Coronary artery (tissue), 2 donors: ENCODE measurements around the gene GPC6.

ENCODE experiments used
- DNase-seq: peaks from one replicate; pipeline ENCODE4 v3.0.0-alpha.2; 2017; ENCODE audit warnings: low spot score
- H3K27ac ChIP-seq, 2 donors: fragments of 200-600 bp; sonication (generic); one replicate each; pipeline ENCODE4 v1.5.1; 2016 to 2019
- H3K4me3 ChIP-seq: fragments of 200-600 bp; sonication (generic); 2 replicates; pipeline ENCODE4 v1.5.1; 2016; ENCODE audit warnings: mild to moderate bottlenecking, moderate library complexity
- TF ChIP-seq, protein P1 (sequence below): fragments of 200-600 bp; sonication (generic); IDR thresholded peaks from one replicate; pipeline ENCODE4 v1.5.1; 2019; ENCODE audit warnings: antibody characterized with exemption

The GPC6 gene

DNA sequence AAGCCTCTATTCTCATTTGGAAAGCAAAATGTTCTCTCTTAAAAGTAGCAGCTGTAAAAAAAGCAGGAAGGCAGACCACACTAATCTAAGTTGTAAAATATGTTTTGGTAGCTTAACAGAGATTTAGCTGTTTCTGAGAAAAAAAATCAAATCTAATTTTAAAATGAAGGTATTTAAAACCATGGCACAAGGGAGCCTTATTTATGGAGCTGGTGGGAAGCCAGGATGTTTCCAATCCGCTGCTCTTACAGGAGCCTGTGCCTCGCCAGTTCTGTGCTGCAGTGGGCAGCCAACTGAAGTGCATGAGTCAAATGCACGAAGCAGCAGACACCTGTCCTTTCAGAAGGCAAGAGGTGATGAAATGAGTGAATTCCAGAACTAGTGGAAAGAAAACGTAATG is 28.2 kb downstream of the GPC6 start:
- DNase-seq = no peak
- Histone ChIP-seq H3K4me3 (no peak overlapping the region), H3K27ac (no peak overlapping the region)
- TF ChIP-seq, protein P1, sequence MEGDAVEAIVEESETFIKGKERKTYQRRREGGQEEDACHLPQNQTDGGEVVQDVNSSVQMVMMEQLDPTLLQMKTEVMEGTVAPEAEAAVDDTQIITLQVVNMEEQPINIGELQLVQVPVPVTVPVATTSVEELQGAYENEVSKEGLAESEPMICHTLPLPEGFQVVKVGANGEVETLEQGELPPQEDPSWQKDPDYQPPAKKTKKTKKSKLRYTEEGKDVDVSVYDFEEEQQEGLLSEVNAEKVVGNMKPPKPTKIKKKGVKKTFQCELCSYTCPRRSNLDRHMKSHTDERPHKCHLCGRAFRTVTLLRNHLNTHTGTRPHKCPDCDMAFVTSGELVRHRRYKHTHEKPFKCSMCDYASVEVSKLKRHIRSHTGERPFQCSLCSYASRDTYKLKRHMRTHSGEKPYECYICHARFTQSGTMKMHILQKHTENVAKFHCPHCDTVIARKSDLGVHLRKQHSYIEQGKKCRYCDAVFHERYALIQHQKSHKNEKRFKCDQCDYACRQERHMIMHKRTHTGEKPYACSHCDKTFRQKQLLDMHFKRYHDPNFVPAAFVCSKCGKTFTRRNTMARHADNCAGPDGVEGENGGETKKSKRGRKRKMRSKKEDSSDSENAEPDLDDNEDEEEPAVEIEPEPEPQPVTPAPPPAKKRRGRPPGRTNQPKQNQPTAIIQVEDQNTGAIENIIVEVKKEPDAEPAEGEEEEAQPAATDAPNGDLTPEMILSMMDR = no peak

DNA sequence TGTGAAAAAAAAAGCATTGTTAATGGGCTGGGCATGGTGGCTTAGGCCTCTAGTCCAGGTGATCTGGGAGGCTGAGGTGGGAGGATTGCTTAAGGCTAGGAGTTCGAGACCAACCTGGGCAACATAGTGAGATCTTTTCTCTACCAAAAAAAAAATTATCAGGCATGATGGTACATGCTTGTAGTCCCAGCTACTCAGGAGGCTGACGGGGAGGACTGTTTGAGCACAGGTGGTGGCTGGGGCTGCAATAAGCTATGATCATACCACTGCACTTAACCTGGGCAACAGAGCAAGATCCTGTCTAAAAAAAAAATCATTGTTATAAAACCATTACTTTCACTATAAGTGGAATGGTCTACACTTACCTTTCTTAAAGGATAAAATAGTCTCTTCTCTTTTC is 30.4 kb downstream of the GPC6 start:
- no peak overlapping the region for H3K4me3 ChIP-seq
- DNase-seq = no peak
- TF ChIP-seq, protein P1 = no peak

DNA sequence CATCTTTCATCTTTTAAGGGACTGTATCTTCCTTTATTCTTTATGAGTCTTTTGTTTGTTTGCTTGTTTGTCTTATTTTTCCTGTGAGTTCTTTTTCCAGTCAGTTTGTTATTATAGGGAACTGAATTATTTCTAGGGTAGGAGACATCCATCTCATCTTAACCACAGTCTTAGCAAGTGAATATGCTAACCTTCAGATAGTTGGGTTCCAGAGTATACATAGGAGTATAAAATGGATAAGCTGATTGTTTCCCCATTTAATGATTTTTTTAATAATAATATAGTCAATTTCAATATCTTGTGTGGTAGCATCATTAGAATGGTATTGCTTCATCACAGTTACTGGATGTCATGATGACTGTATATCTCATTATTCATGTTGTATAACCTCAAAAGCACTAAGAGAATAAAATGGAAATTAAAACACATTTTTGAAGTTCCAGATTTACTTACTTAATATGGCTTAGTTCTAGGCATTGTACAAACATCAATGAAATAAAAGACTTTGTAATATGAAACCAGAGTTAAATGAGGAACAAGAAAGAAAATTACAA is 33.0 kb downstream of the GPC6 start:
- Histone ChIP-seq H3K27ac (no peak overlapping the region), H3K4me3 (no peak overlapping the region)
- DNase-seq = no peak
- TF ChIP-seq, protein P1 = no peak

More for the DNA sequence above, 30.4 kb downstream of the GPC6 start:
- no peak overlapping the region for H3K27ac ChIP-seq

DNA sequence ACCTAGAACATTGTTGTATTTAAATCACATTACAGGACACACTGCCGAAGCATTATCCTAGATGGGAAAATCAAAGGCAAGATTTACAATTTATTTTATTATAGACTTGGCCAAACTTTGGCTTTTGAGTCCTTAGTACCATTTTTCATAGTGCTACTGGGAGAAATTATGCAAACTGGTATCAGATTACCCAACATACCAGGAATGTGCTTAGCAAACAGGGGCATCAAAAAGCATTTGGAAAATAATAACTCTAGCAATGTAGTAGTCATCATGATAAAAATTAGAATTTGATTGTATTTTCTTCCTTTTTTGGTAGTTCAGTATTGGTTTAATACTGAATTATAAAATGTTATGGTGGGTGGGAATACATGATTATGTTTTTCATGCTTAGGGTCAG is 34.0 kb downstream of the GPC6 start:
- TF ChIP-seq, protein P1 = no peak
- Histone ChIP-seq H3K27ac (no peak overlapping the region), H3K4me3 (no peak overlapping the region)
- DNase-seq = no peak

DNA sequence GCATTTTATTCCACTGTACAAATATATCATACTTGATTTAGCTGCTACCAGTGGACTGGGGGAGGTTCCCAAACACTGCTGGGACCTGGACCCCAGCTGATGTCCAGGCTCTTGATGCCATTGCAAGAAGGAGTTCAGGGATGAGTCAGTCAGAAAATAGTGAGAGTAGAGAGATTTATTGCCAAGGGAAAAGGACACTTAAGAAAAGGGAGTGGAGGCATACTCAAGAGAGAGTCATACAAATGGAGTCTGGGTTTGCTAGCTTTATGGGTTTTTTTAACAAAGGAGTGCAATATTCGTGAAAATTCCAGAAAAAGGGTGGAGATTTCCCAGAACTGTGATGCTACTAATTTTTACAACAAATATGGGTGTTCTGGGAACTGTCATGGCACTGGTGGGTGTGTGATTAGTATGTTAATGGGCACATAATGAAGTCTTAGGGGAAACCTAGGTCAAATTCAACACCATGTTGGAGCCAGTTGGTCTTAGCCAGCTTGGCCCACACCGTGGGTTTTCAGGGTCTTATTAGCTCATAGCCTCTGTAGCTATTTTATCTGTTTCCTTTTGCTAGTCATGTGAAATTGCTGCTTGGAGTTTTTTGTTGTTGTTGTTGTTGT is 36.2 kb downstream of the GPC6 start:
- TF ChIP-seq, protein P1 = no peak
- no peak overlapping the region for H3K4me3 ChIP-seq

DNA sequence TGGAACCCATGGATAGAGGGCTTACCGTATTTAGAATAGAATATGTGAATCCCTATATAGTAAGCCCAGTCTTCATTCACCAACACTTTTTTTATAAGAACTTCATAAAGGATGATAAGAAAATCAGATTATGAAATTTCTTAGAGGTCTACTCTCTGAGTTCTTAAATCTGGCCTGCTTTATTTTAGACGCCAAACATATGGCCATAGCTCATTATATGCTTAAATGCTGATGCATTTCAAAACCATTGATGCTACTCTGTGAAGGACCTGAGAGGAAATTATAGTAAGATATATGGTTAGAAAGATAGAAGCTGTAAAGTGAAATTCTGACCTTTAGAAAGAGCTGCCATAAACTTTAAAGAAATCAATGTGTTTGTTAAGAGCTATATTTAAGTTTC is 38.3 kb downstream of the GPC6 start:
- TF ChIP-seq, protein P1 = no peak
- no peak overlapping the region for H3K27ac ChIP-seq
- DNase-seq = no peak
- H3K4me3 ChIP-seq = no peak overlapping the region

More for the DNA sequence above, 36.2 kb downstream of the GPC6 start:
- no peak for DNase-seq
- no peak overlapping the region for H3K27ac ChIP-seq

DNA sequence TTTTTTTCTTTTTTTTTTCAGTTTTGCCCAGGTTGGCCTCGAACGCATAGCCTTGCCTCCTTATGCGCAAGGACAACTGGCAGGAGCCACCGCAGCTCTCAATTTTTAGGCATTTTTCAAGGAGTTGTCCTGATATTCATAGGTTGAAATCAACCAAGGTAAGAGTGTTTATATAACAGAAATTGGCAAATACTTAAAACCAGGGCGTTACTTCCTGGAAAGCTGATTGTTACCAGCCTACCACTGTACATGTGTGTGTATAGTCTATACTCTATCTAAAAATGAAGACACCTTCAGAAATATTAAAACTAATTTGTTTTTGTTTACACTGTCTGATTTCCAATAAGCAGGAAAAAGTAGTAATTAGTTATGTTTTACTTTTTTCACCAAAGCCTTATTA is 39.2 kb downstream of the GPC6 start:
- H3K4me3 ChIP-seq = no peak overlapping the region
- TF ChIP-seq, protein P1 = no peak
- no peak for DNase-seq

More for the DNA sequence above, 39.2 kb downstream of the GPC6 start:
- no peak overlapping the region for H3K27ac ChIP-seq
